HepG2 (cell line): Measurements from ENCODE around the gene CKAP2.
"Not testable (repeated sequence)": the region's sequence is repeated elsewhere in the genome, so short reads cannot be mapped to it uniquely, and the experiment has no call there.

Experiments used
- CEBPZ ChIP-seq: IDR thresholded peaks from 2 replicates; pipeline ENCODE4 v1.6.1; 2012; ENCODE audit warnings: low read length, improper control_type of control experiment
- CTCF ChIP-seq: sonication (generic); formaldehyde crosslinking; IDR thresholded peaks from 2 replicates; pipeline ENCODE4 v1.5.0; 2020; ENCODE audit warnings: mild to moderate bottlenecking, missing genetic modification reagents, moderate library complexity
- EZH2 ChIP-seq: conservative IDR thresholded peaks from 2 replicates; pipeline ENCODE4 v1.6.1; 2012; ENCODE audit warnings: mild to moderate bottlenecking, low read depth, low read length, moderate library complexity
- FOXK1 ChIP-seq: sonication (generic); formaldehyde crosslinking; IDR thresholded peaks from 2 replicates; pipeline ENCODE4 v1.4.0; 2020; ENCODE audit warnings: low read depth, missing genetic modification reagents, borderline replicate concordance
- MTF1 ChIP-seq: sonication (generic); formaldehyde crosslinking; IDR thresholded peaks from 2 replicates; pipeline ENCODE4 v1.5.0; 2020; ENCODE audit warnings: missing genetic modification reagents
- NR2C2 ChIP-seq: sonication (generic); formaldehyde crosslinking; IDR thresholded peaks from 2 replicates; pipeline ENCODE4 v1.4.0; 2020; ENCODE audit warnings: missing genetic modification reagents, mild to moderate bottlenecking, moderate library complexity, borderline replicate concordance
- PBX2 ChIP-seq: IDR thresholded peaks from 2 replicates; pipeline ENCODE4 v1.6.1; 2016; ENCODE audit warnings: control low read depth
- REST ChIP-seq, 2 experiments: IDR thresholded peaks; 2 replicates each; pipeline ENCODE4 v1.6.1; 2011 to 2012; ENCODE audit warnings: low read length in 2 of 2, borderline replicate concordance in 1 of 2, low read depth in 1 of 2, mild to moderate bottlenecking in 1 of 2, moderate library complexity in 1 of 2
- USF2 ChIP-seq, 2 experiments: sonication (generic) in 1 of 2; formaldehyde crosslinking in 1 of 2; IDR thresholded peaks; 2 replicates each; pipeline versions ENCODE4 v1.5.1 to v1.6.1; 2011 to 2020; ENCODE audit warnings: borderline replicate concordance in 1 of 2, low read depth in 1 of 2, low read length in 1 of 2, mild to moderate bottlenecking in 1 of 2, missing genetic modification reagents in 1 of 2, moderate library complexity in 1 of 2
- ZBTB42 ChIP-seq: sonication (generic); formaldehyde crosslinking; IDR thresholded peaks from 2 replicates; pipeline ENCODE4 v1.5.0; 2020; ENCODE audit warnings: mild to moderate bottlenecking, missing genetic modification reagents
- ZNF331 ChIP-seq: sonication (generic); formaldehyde crosslinking; IDR thresholded peaks from 2 replicates; pipeline ENCODE4 v1.4.0; 2020; ENCODE audit warnings: missing genetic modification reagents
- ZNF510 ChIP-seq: sonication (generic); formaldehyde crosslinking; IDR thresholded peaks from 2 replicates; pipeline ENCODE4 v1.4.0; 2020; ENCODE audit warnings: low read depth, mild to moderate bottlenecking, missing genetic modification reagents
- ZNF550 ChIP-seq: sonication (generic); formaldehyde crosslinking; IDR thresholded peaks from 2 replicates; pipeline ENCODE4 v1.4.0; 2020; ENCODE audit warnings: mild to moderate bottlenecking, missing genetic modification reagents, borderline replicate concordance
- ZNF574 ChIP-seq: sonication (generic); formaldehyde crosslinking; IDR thresholded peaks from 2 replicates; pipeline ENCODE4 v1.4.0; 2020; ENCODE audit warnings: missing genetic modification reagents

GRCh38 chr13:52509532-52509931 lies 54.3 kb downstream of the CKAP2 start:
- not testable (repeated sequence) for TF ChIP-seq ZBTB42 (CRISPR knock-in tag); PBX2 (CRISPR knock-in tag); CTCF (CRISPR knock-in tag); EZH2; FOXK1 (CRISPR knock-in tag); MTF1 (CRISPR knock-in tag); ZNF510; REST (IDR thresholded peaks at IDR 0.05; ENCODE audit: borderline replicate concordance in 1 of 2, low read depth in 1 of 2, low read length in 2 of 2); ZNF331; CEBPZ; USF2 (IDR thresholded peaks at IDR 0.05; ENCODE audit: low read depth, low read length); USF2 (CRISPR knock-in tag; IDR thresholded peaks at IDR 0.05; ENCODE audit: borderline replicate concordance); NR2C2; ZNF550 (CRISPR knock-in tag); ZNF574
